ENCODE results near the gene PCDHB1. TPM values are rescaled to one million over a fixed set of nuclear protein-coding genes. Genes with fewer than 3 reads are reported as not detected.

The PCDHB1 gene
- total and polyA plus RNA-seq, 4 donors: not detected

- no peak for TF ChIP-seq ZBTB33 (IDR thresholded peaks at IDR 0.05)
- TF ChIP-seq HNF4A (conservative IDR thresholded peaks at IDR 0.05): no peak
- TF ChIP-seq, protein P1, sequence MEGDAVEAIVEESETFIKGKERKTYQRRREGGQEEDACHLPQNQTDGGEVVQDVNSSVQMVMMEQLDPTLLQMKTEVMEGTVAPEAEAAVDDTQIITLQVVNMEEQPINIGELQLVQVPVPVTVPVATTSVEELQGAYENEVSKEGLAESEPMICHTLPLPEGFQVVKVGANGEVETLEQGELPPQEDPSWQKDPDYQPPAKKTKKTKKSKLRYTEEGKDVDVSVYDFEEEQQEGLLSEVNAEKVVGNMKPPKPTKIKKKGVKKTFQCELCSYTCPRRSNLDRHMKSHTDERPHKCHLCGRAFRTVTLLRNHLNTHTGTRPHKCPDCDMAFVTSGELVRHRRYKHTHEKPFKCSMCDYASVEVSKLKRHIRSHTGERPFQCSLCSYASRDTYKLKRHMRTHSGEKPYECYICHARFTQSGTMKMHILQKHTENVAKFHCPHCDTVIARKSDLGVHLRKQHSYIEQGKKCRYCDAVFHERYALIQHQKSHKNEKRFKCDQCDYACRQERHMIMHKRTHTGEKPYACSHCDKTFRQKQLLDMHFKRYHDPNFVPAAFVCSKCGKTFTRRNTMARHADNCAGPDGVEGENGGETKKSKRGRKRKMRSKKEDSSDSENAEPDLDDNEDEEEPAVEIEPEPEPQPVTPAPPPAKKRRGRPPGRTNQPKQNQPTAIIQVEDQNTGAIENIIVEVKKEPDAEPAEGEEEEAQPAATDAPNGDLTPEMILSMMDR (IDR thresholded peaks at IDR 0.05; ENCODE audit: low read depth, low read length, missing input control): no peak
- TF ChIP-seq GABPA (IDR thresholded peaks at IDR 0.05 in 1 of 2, conservative IDR thresholded peaks at IDR 0.05 in 1 of 2): no peak
- TF ChIP-seq YY1 (IDR thresholded peaks at IDR 0.05): no peak
- no peak for TF ChIP-seq RAD21 (IDR thresholded peaks at IDR 0.05)
- no peak for TF ChIP-seq TAF1 (conservative IDR thresholded peaks at IDR 0.05)
- no peak for TF ChIP-seq HNF4G (IDR thresholded peaks at IDR 0.05)
- no peak for TF ChIP-seq FOXA2 (IDR thresholded peaks at IDR 0.05)
- TF ChIP-seq SP1 (IDR thresholded peaks at IDR 0.05): no peak
- no peak for TF ChIP-seq MAX (IDR thresholded peaks at IDR 0.05)
- no peak for TF ChIP-seq RXRA (IDR thresholded peaks at IDR 0.05)
- no peak for TF ChIP-seq EGR1 (IDR thresholded peaks at IDR 0.05; ENCODE audit: low read depth in 2 of 2)
- no peak for TF ChIP-seq NR2F2 (IDR thresholded peaks at IDR 0.05)
- no peak for TF ChIP-seq FOXA1 (IDR thresholded peaks at IDR 0.05)
- Histone ChIP-seq H3K27ac (ENCODE audit: low read depth in 1 of 2, low read length in 2 of 2) (no peak overlapping the region), H3K9me3 (ENCODE audit: control insufficient read depth in 4 of 4, low read length in 3 of 4) (no peaks in the 10 kb centered on the region), H3K27me3 (ENCODE audit: control insufficient read depth in 4 of 4, insufficient read depth in 4 of 4, low read length in 3 of 4) (peaks cover 0 to 2% (median 0%) of the 10 kb centered on the region in 4 donors), H3K36me3 (ENCODE audit: control insufficient read depth in 4 of 4, insufficient read depth in 3 of 4, low read depth in 1 of 4, low read length in 3 of 4) (no peaks in the 10 kb centered on the region), H3K4me1 (ENCODE audit: control insufficient read depth in 4 of 4, insufficient read depth in 4 of 4, low read length in 3 of 4) (no peaks in the 10 kb centered on the region), H3K9ac (ENCODE audit: low read depth in 1 of 2, low read length in 2 of 2) (no peak overlapping the region), H3K4me3 (ENCODE audit: low read depth in 1 of 3, low read length in 3 of 3) (no peak overlapping the region)
- no peak for DNase-seq (ENCODE audit: low spot score)
- 3% methylated on average over 19 of the region's 19 CpGs for WGBS
Observed at GRCh38 chr5:141001844-141002604, 49.1 kb upstream of the PCDHB1 start.

GRCh38 chr5:141002605-141002965 lies 48.6 kb upstream of the PCDHB1 start:
- Histone ChIP-seq H3K4me3 (ENCODE audit: low read depth in 1 of 3, low read length in 3 of 3) (no peak overlapping the region), H3K4me1 (ENCODE audit: control insufficient read depth in 4 of 4, insufficient read depth in 4 of 4, low read length in 3 of 4) (no peaks in the 10 kb centered on the region), H3K27ac (ENCODE audit: low read depth in 1 of 2, low read length in 2 of 2) (no peak overlapping the region), H3K36me3 (ENCODE audit: control insufficient read depth in 4 of 4, insufficient read depth in 3 of 4, low read depth in 1 of 4, low read length in 3 of 4) (no peaks in the 10 kb centered on the region), H3K9ac (ENCODE audit: low read depth in 1 of 2, low read length in 2 of 2) (no peak overlapping the region), H3K27me3 (ENCODE audit: control insufficient read depth in 4 of 4, insufficient read depth in 4 of 4, low read length in 3 of 4) (peaks cover 0 to 2% (median 0%) of the 10 kb centered on the region in 4 donors), H3K9me3 (ENCODE audit: control insufficient read depth in 4 of 4, low read length in 3 of 4) (no peaks in the 10 kb centered on the region)
- 41% methylated on average over 3 of the region's 3 CpGs for WGBS
- TF ChIP-seq YY1 (IDR thresholded peaks at IDR 0.05): no peak
- TF ChIP-seq SP1 (IDR thresholded peaks at IDR 0.05): no peak
- TF ChIP-seq NR2F2 (IDR thresholded peaks at IDR 0.05): no peak
- no peak for DNase-seq (ENCODE audit: low spot score)

GRCh38 chr5:141003031-141003430 lies 48.1 kb upstream of the PCDHB1 start:
- H3K9me3 ChIP-seq (ENCODE audit: control insufficient read depth in 4 of 4, low read length in 3 of 4): no peaks in the 10 kb centered on the region
- H3K9ac ChIP-seq (ENCODE audit: low read depth in 1 of 2, low read length in 2 of 2): no peak overlapping the region
- no peaks in the 10 kb centered on the region for H3K4me1 ChIP-seq (ENCODE audit: control insufficient read depth in 4 of 4, insufficient read depth in 4 of 4, low read length in 3 of 4)
- H3K4me3 ChIP-seq (ENCODE audit: low read depth in 1 of 3, low read length in 3 of 3): no peak overlapping the region
- no peak for DNase-seq (ENCODE audit: low spot score)
- 84% methylated on average over 3 of the region's 3 CpGs for WGBS
- no peak for TF ChIP-seq HNF4A (conservative IDR thresholded peaks at IDR 0.05)
- TF ChIP-seq SP1 (IDR thresholded peaks at IDR 0.05): no peak
- TF ChIP-seq HNF4G (IDR thresholded peaks at IDR 0.05): no peak
- TF ChIP-seq EGR1 (IDR thresholded peaks at IDR 0.05; ENCODE audit: low read depth in 2 of 2): no peak
- no peak for TF ChIP-seq JUND (IDR thresholded peaks at IDR 0.05)
- no peak for TF ChIP-seq REST (IDR thresholded peaks at IDR 0.05)
- TF ChIP-seq FOXA2 (IDR thresholded peaks at IDR 0.05): no peak
- TF ChIP-seq RAD21 (IDR thresholded peaks at IDR 0.05): no peak
- TF ChIP-seq RXRA (IDR thresholded peaks at IDR 0.05): no peak
- no peak overlapping the region for H3K27ac ChIP-seq (ENCODE audit: low read depth in 1 of 2, low read length in 2 of 2)
- H3K36me3 ChIP-seq (ENCODE audit: control insufficient read depth in 4 of 4, insufficient read depth in 3 of 4, low read depth in 1 of 4, low read length in 3 of 4): no peaks in the 10 kb centered on the region
- peaks cover 0 to 2% (median 0%) of the 10 kb centered on the region in 4 donors for H3K27me3 ChIP-seq (ENCODE audit: control insufficient read depth in 4 of 4, insufficient read depth in 4 of 4, low read length in 3 of 4)
